ENCODE results near the gene FBXW7. TPM values are rescaled to one million over a fixed set of nuclear protein-coding genes. Genes with fewer than 3 reads are reported as not detected.
A peak's percentile ranks its signal among the peaks of the same experiment; 100 is the strongest.

FBXW7 gene
- total RNA-seq (2016; rRNA removed; fragmentation: Illumina TruSeq; extraction: Trizol) = 21.7 and 40.9 TPM in 2 replicates
- total RNA-seq (2016; cell fraction: cytosol; rRNA removed; fragmentation: Illumina TruSeq; extraction: Trizol; ENCODE audit: low read depth) = 390 and 448 TPM in 2 replicates
- total RNA-seq (2016; cell fraction: insoluble cytoplasmic fraction; rRNA removed; fragmentation: Illumina TruSeq; extraction: Trizol) = 20.3 and 39.8 TPM in 2 replicates
- 97.2 and 111 TPM in 2 replicates for total RNA-seq (2016; cell fraction: membrane; rRNA removed; fragmentation: Illumina TruSeq; extraction: Trizol)
- total RNA-seq (2016; cell fraction: nucleus; rRNA removed; fragmentation: Illumina TruSeq; extraction: Trizol) = 53.9 and 55.5 TPM in 2 replicates
- polyA plus RNA-seq (2011; rRNA removed) = 5.0 and 5.9 TPM in 2 replicates
- polyA plus RNA-seq (2011; cell fraction: cytosol; rRNA removed) = 2.2 and 4.6 TPM in 2 replicates
- 9.7 and 13.6 TPM in 2 replicates for polyA plus RNA-seq (2011; cell fraction: nucleus; rRNA removed)
- 11.4 and 16.7 TPM in 2 replicates for polyA plus RNA-seq (2012)
- 0.57 and 0.69 TPM in 2 replicates for polyA plus RNA-seq (2016; cell fraction: cytosol; fragmentation: Illumina TruSeq; extraction: Trizol; ENCODE audit: low read depth)
- polyA plus RNA-seq (2016; cell fraction: insoluble cytoplasmic fraction; fragmentation: Illumina TruSeq; extraction: Trizol; ENCODE audit: low read depth) = 7.5 and 10.8 TPM in 2 replicates
- polyA plus RNA-seq (2016; cell fraction: membrane; fragmentation: Illumina TruSeq; extraction: Trizol; ENCODE audit: low read depth) = 1.5 TPM in 2 replicates
- polyA plus RNA-seq (2016; cell fraction: nucleus; fragmentation: Illumina TruSeq; extraction: Trizol; ENCODE audit: insufficient read depth, low read depth) = 24.1 and 28.3 TPM in 2 replicates
- 8.0 and 9.7 TPM in 2 replicates for polyA minus RNA-seq (2011; rRNA and poly(A)+ RNA removed; ENCODE audit: low replicate concordance)
- polyA minus RNA-seq (2011; cell fraction: cytosol; rRNA and poly(A)+ RNA removed) = 8.8 and 18.1 TPM in 2 replicates
- 85.0 and 102 TPM in 2 replicates for polyA minus RNA-seq (2011; cell fraction: nucleus; rRNA and poly(A)+ RNA removed)
- Bru-seq, nascent RNA = percentile 80 among the genes with signal in this experiment
- percentile 65 among the genes with signal in this experiment for BruChase-seq, experiment 1, labeled RNA remaining after a 6-hour chase
- BruChase-seq, experiment 2, labeled RNA remaining after a 2-hour chase = percentile 74 among the genes with signal in this experiment
- long read RNA-seq, experiment 1, partial matches to known transcripts = 0 of 3 reads
- long read RNA-seq, experiment 1, other reads (novel, unspliced or antisense) = 2 of 3 reads
- long read RNA-seq, experiment 2, full-length matches to known transcripts = 4 of 16 reads
- long read RNA-seq, experiment 2, partial matches to known transcripts = 2 of 16 reads
- long read RNA-seq, experiment 2, other reads (novel, unspliced or antisense) = 10 of 16 reads

GRCh38 chr4:152535903-152536544 is at the start of gene FBXW7:
Gene FBXW7 (minus strand): TSS chr4:152536092. CDS start chr4:152411803, 124,289 bp downstream.
- Histone ChIP-seq H4K20me1 (ENCODE audit: insufficient read depth, low read length) (peaks cover 9% of the 10 kb centered on the region; the same call in 1 of the 2 replicates), H3K79me2 (ENCODE audit: insufficient read depth, low read length) (peaks cover 59% of the 10 kb centered on the region), H3K4me3 (replicated peaks in 1 of 3; ENCODE audit: insufficient read depth in 1 of 3, low read depth in 2 of 3, low read length in 3 of 3) (peak within 1 kb of the TSS; percentile 82 to 96 (median 91)), H3K9ac (ENCODE audit: insufficient read depth, low read depth, low read length) (peak within 1 kb of the TSS; percentile 93), H3K4me1 (ENCODE audit: insufficient read depth, low read length) (peaks cover 46% of the 10 kb centered on the region), H3K36me3 (replicated peaks in 1 of 2; ENCODE audit: control insufficient read depth in 1 of 2, insufficient read depth in 2 of 2, low read length in 2 of 2) (no peaks in the 10 kb centered on the region), H3K27ac (ENCODE audit: extremely low read length, insufficient read depth, low read length) (peak within 1 kb of the TSS; percentile 97), H3K4me2 (ENCODE audit: low read depth, low read length) (peak within 1 kb of the TSS; percentile 81), H2AFZ (ENCODE audit: low read length) (peak within 1 kb of the TSS; percentile 65), H3K9me3 (ENCODE audit: low read length) (no peaks in the 10 kb centered on the region), H3K27me3 (ENCODE audit: control insufficient read depth in 1 of 2, insufficient read depth in 2 of 2, low read length in 2 of 2) (no peaks in the 10 kb centered on the region; a peak in 2 of 5 replicates)
- ChIA-PET CTCF (ENCODE audit: low intra/inter-chr PET ratio, low total read pairs) (no interaction called here), POLR2A (interaction anchor here (1.0 to 1.7 kb wide), 4 partner anchors 13 to 104 kb away, joined by 3 to 12 read pairs (median 3); no protein-coding TSS in a partner anchor)
- WGBS (ENCODE audit: low lambda C conversion rate) = 0% methylated on average over 9 of the region's 63 CpGs
- FAIRE-seq = peak; percentile 70
- ATAC-seq = peak; percentile 93
- BruUV-seq (replicated peaks) = no TSS peak
- DNase-seq (ENCODE audit: low spot score) = peak; percentile 98
- in situ Hi-C loops (cut with HindIII; ENCODE audit: extremely low pct_ligation_motif_present, low pct_unique_long_range_greater_than_20kb) (no loop called here), intact Hi-C loops (cut with micrococcal nuclease; ENCODE audit: unreplicated experiment) (loop anchor here (2.0 to 10.0 kb wide), 3 partner anchors 34 to 81 kb away; no protein-coding TSS in a partner anchor)
- TF ChIP-seq SMAD3 (CRISPR knock-in tag; IDR thresholded peaks at IDR 0.05) (peak; percentile 92), DMAP1 (CRISPR knock-in tag; IDR thresholded peaks at IDR 0.05) (peak; percentile 79; the same call in 1 of the 2 replicates), ZNF460 (CRISPR knock-in tag; IDR thresholded peaks at IDR 0.05; ENCODE audit: borderline replicate concordance) (no peak), ZNF350 (CRISPR knock-in tag; IDR thresholded peaks at IDR 0.05; ENCODE audit: borderline replicate concordance, low read depth) (peak; percentile 63; the same call in 1 of the 2 replicates), NCOR1 (IDR thresholded peaks at IDR 0.05; ENCODE audit: borderline replicate concordance, low read length) (0 out of 2 replicates have a peak, but pooled peaks have one; percentile 29), PATZ1 (CRISPR knock-in tag; IDR thresholded peaks at IDR 0.05) (peak; percentile 92), ZNF713 (CRISPR knock-in tag; IDR thresholded peaks at IDR 0.05) (no peak), POLR2AphosphoS5 (IDR thresholded peaks at IDR 0.05; ENCODE audit: low read depth, low read length) (peak; percentile 84), MXI1 (IDR thresholded peaks at IDR 0.05; ENCODE audit: borderline replicate concordance, low read depth, low read length) (peak; percentile 96), CTCF (CRISPR knock-in tag; IDR thresholded peaks at IDR 0.05) (no peak; the same call in none of the 2 replicates), GPBP1L1 (CRISPR knock-in tag; IDR thresholded peaks at IDR 0.05) (no peak), KMT2A (CRISPR knock-in tag; IDR thresholded peaks at IDR 0.05) (peak; percentile 95; the same call in 1 of the 2 replicates), IKZF4 (CRISPR knock-in tag; IDR thresholded peaks at IDR 0.05; ENCODE audit: borderline replicate concordance, low read depth, not compliant biosample characterization) (no peak)

Data from HepG2 (cell line).